Colonic mucosa (tissue), 4 donors: ENCODE data around the gene NT5DC1. TPM values are rescaled to one million over a fixed set of nuclear protein-coding genes. Genes with fewer than 3 reads are reported as not detected.

Experiments
- DNase-seq: peaks from one replicate; pipeline ENCODE4 v3.0.0-alpha.2; 2020
- H3K27ac ChIP-seq: fragments of 200-600 bp; one replicate; pipeline ENCODE4 v1.8.0; 2021
- H3K27me3 ChIP-seq: fragments of 200-600 bp; one replicate; pipeline ENCODE4 v1.8.0; 2021
- H3K36me3 ChIP-seq: fragments of 200-600 bp; one replicate; pipeline ENCODE4 v1.8.0; 2021
- H3K4me1 ChIP-seq: fragments of 200-600 bp; one replicate; pipeline ENCODE4 v1.8.0; 2021; ENCODE audit warnings: mild to moderate bottlenecking
- H3K4me3 ChIP-seq: fragments of 200-600 bp; one replicate; pipeline ENCODE4 v1.8.0; 2021
- H3K9ac ChIP-seq, 2 donors: one replicate each; pipeline ENCODE4 v1.7.0; 2013; ENCODE audit warnings: control low read depth in 2 of 2, low read depth in 2 of 2, low read length in 2 of 2
- H3K9me3 ChIP-seq: fragments of 200-600 bp; one replicate; pipeline ENCODE4 v1.8.0; 2021
- intact Hi-C: fragments of 100-400 bp; cut with DNase I; formaldehyde crosslinking; loops from one replicate; pipeline ENCODE4 v1.14.1; 2022
- total RNA-seq, 2 donors: library from RNA; stranded (reverse); fragmentation: NEBNext Ultra II Directional in 1 of 2; extraction: Animal tissue kit (Norgen Biotek cat#: 25700) in 1 of 2; gene quantifications; one replicate each; pipeline ENCODE4 v1.2.1, GENCODE V29; 2021
- TF ChIP-seq, protein P1 (sequence below): fragments of 200-600 bp; IDR thresholded peaks from one replicate; pipeline ENCODE4 v1.8.0; 2022; ENCODE audit warnings: antibody characterized with exemption, mild to moderate bottlenecking
- donor health status: healthy.
- donor health status: DM: no; HTN: no; CAD: no.
- donor health status: DM: no; HTN: no; CAD: no.

NT5DC1 gene
- total RNA-seq, 2 donors from 2014 or later, result 49.8 to 50.1 TPM

DNA sequence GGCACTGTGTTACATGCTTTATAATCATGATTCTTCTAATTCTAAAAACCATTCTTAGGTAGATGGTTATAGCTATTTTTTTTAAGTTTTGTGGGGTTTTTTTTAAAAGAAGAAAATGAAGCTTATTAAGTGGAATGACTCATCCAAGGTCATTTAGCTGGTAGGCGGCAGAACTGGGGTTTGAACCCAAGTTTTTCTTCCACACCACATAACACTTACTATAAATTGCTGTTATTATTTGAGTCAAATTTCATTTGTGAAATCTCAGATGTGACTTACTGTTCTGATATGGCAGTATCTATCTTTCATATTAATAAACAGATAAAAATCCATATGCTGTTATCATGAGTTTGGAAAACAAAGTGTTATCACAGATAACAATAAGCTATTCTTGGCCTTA is 35.7 kb downstream of the NT5DC1 start:
- intact Hi-C loops, result no loop called here
- no peak overlapping the region for H3K27ac ChIP-seq

DNA sequence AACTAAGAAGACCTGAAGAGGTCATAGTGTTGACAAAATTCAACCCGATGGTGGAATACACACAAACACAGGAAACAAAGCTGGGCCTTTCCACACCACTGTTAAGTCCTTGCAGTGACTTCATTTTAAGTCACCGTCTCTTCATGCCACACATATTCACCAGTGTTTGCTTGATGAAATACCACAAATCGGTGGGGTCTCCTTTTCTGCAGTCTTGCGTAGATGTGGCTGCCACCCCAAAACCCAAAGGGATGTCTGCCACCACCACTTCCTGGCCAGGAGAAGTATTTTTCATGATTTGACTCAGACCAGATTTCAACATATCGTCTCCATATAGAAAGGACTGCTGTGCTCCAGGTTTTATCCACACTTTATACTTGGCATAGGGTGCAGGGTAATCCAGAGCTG is 36.3 kb downstream of the NT5DC1 start:
- no peak for DNase-seq
- no peaks in the 10 kb centered on the region for H3K27me3 ChIP-seq
- no peak overlapping the region for H3K9ac ChIP-seq
- intact Hi-C loops, result no loop called here
- H3K4me3 ChIP-seq, result no peak overlapping the region
- no peaks in the 10 kb centered on the region for H3K4me1 ChIP-seq
- no peaks in the 10 kb centered on the region for H3K36me3 ChIP-seq
- TF ChIP-seq, protein P1, sequence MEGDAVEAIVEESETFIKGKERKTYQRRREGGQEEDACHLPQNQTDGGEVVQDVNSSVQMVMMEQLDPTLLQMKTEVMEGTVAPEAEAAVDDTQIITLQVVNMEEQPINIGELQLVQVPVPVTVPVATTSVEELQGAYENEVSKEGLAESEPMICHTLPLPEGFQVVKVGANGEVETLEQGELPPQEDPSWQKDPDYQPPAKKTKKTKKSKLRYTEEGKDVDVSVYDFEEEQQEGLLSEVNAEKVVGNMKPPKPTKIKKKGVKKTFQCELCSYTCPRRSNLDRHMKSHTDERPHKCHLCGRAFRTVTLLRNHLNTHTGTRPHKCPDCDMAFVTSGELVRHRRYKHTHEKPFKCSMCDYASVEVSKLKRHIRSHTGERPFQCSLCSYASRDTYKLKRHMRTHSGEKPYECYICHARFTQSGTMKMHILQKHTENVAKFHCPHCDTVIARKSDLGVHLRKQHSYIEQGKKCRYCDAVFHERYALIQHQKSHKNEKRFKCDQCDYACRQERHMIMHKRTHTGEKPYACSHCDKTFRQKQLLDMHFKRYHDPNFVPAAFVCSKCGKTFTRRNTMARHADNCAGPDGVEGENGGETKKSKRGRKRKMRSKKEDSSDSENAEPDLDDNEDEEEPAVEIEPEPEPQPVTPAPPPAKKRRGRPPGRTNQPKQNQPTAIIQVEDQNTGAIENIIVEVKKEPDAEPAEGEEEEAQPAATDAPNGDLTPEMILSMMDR, result no peak
- H3K27ac ChIP-seq, result no peak overlapping the region
- no peaks in the 10 kb centered on the region for H3K9me3 ChIP-seq

More for the DNA sequence above, 35.7 kb downstream of the NT5DC1 start:
- no peaks in the 10 kb centered on the region for H3K36me3 ChIP-seq
- H3K4me1 ChIP-seq, result no peaks in the 10 kb centered on the region
- no peak overlapping the region for H3K4me3 ChIP-seq
- no peak overlapping the region for H3K9ac ChIP-seq
- TF ChIP-seq, protein P1, result no peak
- no peaks in the 10 kb centered on the region for H3K27me3 ChIP-seq
- H3K9me3 ChIP-seq, result no peaks in the 10 kb centered on the region
- no peak for DNase-seq

DNA sequence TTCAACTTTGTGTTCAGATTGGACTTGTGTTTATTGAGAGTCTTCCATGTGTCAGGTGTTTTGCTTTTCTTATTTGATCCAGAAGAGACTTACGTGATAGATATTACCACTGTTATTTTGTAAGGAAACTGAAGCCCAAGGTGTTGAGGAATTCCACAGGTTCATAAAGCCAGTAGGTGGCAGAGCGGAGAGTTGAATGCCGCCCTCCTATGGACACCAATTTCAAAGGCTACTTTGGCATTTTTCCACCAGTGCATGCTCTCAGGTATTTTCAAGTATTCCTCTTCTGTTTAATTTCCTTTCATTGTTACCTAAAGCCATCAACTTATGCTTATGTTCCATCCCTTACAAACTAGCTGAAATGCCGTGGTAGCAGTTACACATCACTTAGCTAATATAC is 39.3 kb downstream of the NT5DC1 start:
- no peaks in the 10 kb centered on the region for H3K36me3 ChIP-seq
- H3K9ac ChIP-seq, result no peak overlapping the region
- no peak overlapping the region for H3K4me3 ChIP-seq
- H3K9me3 ChIP-seq, result no peaks in the 10 kb centered on the region
- H3K4me1 ChIP-seq, result no peaks in the 10 kb centered on the region
- TF ChIP-seq, protein P1, result no peak
- no peak for DNase-seq
- H3K27me3 ChIP-seq, result no peaks in the 10 kb centered on the region
- no peak overlapping the region for H3K27ac ChIP-seq
- intact Hi-C loops, result no loop called here

DNA sequence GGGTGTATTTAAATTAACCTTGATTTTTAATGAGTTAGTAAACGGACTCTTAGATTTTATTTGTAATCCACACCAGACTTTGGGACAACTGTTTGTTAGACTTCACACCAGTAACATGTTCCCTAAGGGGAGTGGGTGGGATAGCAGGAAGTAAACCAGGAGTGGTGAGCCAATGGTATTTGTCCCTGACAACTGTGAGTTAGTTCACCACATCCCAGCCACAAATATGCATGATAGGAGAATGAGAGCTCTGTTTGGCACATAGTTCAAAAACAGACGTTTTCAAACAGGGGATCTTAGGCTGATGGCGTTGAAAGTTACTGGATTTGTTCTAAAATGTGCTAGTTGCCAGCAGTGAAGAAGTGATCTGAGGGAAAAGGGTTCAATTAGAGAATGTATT is 44.0 kb downstream of the NT5DC1 start:
- intact Hi-C loops, result no loop called here

DNA sequence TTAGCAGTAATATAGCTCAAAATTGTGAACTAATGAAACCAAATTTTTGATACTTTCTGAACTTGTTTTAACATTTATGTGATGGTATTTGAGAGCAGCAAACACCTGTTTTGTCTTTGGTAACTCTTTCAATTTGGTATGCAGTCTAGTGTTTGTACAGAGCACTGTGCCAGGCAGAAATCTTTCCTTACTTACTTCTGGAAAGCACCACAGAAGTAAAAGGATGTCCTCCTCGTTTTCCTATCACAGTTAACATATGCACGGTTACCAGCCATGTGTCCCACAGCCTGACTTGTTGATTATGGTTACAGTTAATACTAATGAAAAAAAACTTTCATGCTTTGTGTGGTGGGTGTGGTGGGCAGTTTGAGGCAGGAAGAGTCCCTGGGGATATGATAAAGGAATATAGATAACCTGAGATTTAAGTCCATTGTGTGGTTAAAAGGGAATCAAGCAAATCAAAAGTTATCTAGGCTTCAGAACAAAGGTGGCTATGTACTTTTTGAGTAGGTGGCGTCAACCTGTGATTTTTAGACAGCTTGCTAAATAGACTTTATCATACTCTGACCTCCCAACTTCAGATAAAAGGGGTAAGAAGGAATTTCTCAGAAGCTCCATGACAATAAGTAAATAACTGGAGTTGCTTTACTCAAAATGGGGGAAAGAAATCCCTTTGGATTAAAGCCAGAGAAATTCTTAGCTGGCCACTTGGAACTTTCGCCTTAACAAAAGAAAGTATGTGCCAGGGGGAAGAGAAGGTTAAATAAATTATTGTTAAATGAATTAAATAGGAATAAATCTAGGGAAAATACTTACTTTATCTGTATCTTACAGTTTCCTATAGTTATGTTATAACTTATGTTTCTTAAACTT is 45.4 kb downstream of the NT5DC1 start:
- no peak for DNase-seq
- no peaks in the 10 kb centered on the region for H3K9me3 ChIP-seq
- no peak overlapping the region for H3K4me3 ChIP-seq
- H3K36me3 ChIP-seq, result no peaks in the 10 kb centered on the region
- intact Hi-C loops, result no loop called here
- no peak overlapping the region for H3K9ac ChIP-seq
- TF ChIP-seq, protein P1, result no peak
- H3K4me1 ChIP-seq, result no peaks in the 10 kb centered on the region
- H3K27me3 ChIP-seq, result no peaks in the 10 kb centered on the region
- H3K27ac ChIP-seq, result no peak overlapping the region

More for the DNA sequence above, 44.0 kb downstream of the NT5DC1 start:
- no peaks in the 10 kb centered on the region for H3K4me1 ChIP-seq
- no peak overlapping the region for H3K27ac ChIP-seq
- no peaks in the 10 kb centered on the region for H3K9me3 ChIP-seq
- H3K36me3 ChIP-seq, result no peaks in the 10 kb centered on the region
- TF ChIP-seq, protein P1, result no peak
- DNase-seq, result no peak
- H3K4me3 ChIP-seq, result no peak overlapping the region
- no peak overlapping the region for H3K9ac ChIP-seq
- no peaks in the 10 kb centered on the region for H3K27me3 ChIP-seq
